NCI-H1105 treated with DMSO at 0.1 percent for 48 hours (cell line): ENCODE data around the gene PPP4R4.
"Not testable (repeated sequence)": the region's sequence is repeated elsewhere in the genome, so short reads cannot be mapped to it uniquely, and the experiment has no call there.

ENCODE experiments used
- DNase-seq: peaks from one replicate; lab custom pipeline; 2025; lab: John Stamatoyannopoulos, UW

The PPP4R4 gene

DNA sequence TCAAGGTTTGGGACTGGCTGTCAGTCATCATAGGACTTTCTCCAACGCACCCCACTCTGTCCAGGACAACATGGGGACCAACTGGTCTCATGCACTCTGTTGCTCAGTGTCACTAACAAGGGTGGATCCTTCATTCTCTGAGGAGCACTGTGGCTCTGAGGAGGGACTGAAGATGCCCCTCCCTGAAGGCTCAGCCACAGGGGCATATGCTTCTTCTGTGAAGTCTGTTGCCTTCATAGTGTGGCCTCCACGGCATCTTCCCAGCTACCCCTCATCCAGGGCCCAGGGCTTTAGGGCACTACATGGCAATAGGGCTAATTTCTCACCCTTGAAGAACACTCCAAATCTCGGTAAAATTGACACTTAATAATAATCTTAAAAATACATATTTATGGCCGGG, 30.4 kb upstream of the PPP4R4 start:
- no peak for DNase-seq

DNA sequence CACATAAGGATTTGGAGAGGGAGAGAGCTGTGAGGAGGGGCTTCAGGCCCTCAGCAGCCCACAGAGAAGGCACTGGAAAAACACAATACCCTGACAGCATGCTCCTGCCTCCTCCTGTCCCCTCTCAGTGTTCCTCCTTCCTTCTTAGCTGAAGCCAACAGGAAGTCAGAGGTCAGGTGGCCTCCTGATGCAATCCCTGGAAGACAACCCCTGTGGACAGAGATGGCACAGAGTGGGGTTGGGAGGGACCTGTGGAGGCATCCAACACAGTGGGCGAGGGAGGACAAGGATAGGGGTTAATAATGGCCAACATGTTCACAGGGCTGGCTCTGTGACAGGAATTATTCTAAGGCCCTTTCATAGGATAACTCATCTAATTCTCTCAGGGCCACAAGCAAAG, 29.4 kb upstream of the PPP4R4 start:
- no peak for DNase-seq

DNA sequence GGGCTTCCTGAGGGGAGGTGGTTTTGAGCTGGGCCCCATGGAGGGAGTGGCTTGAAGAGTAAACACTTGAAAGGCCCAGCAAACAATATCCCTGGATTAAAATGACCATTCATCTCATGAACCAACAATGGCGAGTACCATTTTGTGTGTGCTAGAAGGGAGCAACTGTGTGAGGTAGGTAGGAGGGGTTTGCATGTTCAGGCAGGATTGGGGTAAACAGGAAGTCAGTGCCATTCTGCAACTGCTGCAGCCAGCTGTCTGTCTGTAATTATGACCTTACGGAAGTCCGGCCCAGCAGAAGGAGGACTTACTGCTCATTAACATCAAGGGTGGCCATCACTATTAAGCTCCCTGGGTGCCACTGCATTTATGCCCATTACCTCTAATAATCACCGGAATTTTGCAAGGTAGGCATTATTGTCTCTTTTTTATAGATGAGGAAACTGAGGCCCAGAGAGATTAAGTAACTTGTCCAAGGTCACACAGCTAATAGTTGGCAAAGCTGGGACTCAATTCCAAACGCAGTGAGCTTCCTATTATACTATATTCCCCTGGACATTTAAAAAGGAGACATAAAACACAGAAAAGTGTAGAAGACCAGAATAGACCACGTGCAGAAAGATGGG, 28.1 kb upstream of the PPP4R4 start:
- DNase-seq, result peak; percentile 11

DNA sequence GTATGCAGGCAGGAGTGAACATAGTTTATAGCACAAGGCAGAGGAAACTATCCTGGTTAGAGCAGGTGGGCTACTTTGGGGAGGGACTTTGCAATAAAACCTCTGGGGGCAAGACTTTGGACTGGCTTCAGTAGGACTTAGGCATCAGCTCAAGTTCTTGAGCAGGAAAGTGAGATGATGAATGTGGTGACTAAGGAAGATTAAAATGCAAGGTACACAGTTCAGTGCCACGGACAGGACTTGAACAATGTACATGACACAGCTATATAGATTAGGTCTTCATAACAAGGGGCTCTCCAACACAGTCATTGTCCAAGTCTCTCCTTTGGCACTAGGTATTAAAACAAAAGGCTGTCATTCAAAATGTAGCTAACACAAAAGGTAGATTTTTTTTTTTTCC, 21.4 kb upstream of the PPP4R4 start:
- DNase-seq, result no peak

DNA sequence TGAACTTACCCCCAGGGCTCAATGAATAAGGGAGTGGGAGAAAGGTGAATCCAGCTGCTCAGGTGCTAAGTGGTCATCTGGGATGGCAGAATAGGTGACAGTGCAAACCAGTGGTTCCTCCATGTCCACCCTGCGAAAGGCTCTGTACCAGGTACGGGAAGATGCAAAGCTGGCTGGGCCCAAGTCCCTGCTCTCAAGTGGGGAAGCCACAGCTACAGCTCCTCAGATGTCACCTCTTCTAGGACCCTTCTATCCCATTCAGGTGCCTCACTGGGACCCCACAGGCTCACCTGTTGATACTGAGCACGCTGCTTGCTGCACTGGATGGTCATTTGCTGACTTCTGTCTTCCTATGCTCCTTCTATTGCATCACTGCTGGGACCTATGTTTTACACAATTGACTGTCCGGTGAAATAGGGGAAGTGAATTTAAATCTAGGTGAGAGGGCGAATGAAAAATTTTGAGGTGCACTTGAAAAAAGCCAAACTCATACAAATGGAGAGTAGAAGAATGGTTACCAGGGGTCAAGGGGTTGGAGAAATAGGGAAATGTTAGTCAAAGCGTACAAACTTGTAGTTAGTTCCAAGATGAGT, 20.3 kb upstream of the PPP4R4 start:
- DNase-seq, result no peak

DNA sequence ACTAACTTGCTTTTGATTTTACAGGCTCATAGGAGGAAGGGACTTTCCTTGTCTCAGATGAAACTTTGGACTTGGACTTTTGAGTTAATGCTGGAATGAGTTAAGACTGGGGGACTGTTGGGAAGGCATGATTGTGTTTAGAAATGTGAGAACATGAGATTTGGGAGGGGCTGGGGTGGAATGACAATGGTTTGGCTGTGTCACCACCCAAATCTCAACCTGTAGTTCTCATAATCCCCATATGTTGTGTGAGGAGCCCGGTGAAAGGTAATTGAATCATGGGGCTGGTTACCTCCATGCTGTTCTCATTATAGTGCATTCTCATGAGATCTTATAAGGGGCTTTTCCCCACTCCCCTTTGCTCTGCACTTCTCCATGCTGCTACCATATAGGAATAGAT, 18.0 kb upstream of the PPP4R4 start:
- not testable (repeated sequence) for DNase-seq

DNA sequence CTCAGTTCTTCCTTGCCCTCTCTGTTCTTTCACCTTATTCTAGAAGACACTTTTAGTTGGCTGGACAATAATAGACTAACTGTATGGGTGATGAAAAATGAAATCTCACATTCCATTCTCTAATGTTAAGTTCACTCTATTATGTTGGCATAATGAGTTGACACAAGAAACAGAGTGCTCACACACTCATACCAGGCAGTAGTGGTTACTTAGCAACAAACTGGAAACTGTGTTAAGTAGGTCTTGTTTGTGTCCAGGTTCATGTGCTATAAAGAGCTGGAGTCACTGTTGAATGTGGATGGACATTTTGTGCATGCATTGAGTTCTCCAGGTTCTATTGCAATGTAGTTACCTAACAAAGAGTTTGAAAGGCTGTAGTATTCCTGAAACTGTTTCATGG, 16.9 kb upstream of the PPP4R4 start:
- peak; percentile 6 for DNase-seq

DNA sequence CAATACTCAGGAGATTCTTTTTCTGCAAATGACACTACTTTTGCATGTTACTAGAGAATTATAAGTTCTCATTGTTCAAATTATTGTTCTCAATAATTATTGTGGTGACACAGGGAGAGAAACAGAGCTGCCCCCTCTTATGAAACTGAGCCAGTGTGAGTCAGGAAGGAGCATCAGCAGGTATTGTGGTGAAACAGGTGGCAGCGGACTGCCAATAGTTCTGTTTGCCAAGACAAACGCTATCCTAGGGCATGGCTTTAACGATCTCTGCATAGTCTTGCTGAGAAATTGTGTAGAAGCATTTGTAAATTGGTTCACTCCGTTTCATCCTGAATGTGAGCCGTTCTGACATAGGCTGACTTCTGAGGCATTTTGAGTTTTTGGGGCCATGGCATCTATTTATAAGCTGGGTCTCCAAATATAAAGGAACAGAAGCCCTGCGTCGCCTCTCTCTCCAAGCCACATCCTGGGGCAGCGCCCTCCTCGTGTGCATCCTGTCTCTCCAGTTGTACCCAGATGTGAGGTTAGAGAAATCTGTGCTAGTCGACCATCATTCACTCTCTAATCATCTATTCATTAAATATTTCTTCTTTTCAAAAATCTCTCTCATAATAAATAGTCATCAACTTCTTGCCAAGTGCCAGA, 15.8 kb upstream of the PPP4R4 start:
- no peak for DNase-seq

DNA sequence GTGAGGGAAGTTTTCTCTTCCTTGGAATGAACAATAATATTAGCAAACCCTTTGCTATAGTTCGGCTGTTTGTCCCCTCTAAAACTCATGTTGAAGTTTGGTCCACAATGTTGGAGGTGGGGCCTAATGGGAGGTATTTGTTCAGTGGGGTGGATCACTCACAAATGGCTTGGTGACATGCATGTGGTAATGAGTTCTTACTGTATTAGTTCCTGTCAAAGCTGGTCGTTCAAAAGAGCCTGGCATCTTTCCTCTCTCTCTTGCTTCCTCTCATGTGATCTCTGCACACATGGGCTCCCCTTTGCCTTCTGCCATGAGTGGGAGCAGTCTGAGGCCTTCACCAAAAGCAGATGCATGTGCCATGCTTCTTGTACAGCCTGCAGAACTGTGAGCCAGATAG, 13.1 kb upstream of the PPP4R4 start:
- DNase-seq, result no peak

DNA sequence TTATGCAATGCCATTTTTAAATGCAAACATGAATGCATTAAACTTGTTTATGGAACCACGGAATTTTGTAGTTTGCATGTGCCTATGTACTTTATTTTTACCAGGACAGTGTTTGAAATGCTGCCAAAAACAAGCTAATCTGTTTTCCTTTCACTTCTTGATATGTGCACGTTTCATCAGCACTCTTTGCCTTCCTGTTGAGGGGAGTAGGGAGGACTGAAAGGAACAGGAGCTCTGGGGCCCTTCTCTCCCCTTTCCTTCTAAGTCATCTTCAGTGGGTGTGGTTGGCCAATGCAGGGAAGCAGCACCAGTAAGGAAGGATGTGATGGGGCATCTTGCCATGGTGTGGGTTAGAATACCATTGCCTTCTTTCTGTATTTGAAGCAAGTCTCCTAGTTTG, 12.1 kb upstream of the PPP4R4 start:
- DNase-seq, result peak; percentile 5

DNA sequence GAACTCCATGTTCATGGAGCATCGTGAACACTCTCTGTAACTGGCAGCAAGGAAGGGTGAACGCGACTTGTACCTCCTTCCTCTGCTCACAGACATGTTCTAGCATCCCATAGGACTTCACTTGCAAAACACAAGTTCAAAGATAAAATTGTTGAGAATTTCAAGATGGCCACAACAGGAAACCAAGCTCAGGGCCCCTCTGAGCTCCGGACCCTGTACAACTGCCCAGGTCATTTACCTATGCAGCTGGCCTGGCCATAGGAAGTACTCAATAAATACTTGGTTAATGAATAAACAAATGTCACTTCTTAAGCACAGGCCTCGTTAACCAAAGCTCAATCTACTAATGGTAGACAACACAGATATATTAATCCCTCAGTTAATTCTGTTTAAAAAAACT, 11.7 kb upstream of the PPP4R4 start:
- DNase-seq, result no peak

DNA sequence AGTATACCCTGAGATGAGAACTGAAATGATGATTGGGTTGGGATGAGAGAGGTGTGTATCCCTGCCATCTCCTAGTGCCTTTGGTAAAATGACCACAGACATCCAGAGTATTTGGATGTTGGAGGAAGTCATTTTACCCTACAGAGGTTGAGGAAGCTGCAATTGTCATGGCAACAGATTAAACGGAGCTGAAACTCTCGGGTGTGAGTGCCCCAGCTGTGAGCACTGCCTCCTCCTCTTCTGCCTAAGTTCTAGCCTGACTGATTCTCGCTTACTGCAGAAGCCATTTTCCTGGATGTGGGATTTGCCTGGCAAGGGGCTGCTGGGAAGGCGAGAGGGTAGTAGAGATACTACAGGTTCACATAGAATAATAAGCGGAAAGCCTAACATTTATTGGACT, 10.3 kb upstream of the PPP4R4 start:
- no peak for DNase-seq

DNA sequence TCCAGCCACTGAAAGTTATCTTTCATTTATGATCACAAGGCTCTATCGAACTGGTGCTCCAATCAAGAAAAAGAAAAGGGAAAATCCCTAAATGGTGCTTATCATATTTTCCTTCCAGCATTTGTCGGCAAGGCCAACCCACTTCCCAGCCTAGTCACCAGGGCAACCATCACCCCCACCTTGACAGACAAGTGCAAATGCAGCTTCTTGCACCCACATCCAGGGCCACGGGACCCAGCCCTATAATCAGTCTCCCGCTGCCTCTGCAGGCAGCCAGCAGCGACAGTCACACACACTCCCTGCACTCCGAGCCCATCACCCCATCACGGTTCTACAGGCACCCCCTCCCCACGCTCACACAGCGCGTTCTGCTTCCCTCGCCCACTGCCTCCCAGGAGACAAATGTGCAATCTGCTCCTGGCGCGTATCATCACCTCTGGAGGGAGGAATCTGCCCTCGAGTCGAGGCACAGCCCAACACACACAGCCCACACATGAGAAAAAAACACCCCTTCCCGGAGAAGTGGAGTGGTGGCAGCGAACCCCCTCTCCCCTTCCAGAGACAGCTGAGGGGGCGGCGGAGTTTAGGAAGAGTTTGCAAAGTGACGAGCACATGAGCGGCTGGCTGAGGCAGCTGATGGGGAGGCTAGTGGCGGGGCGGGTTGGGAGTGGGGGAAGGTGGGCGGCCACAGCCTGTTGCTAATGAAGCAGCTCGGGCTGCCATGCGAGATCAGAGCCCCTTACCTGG, 9.3 kb upstream of the PPP4R4 start:
- no peak for DNase-seq

DNA sequence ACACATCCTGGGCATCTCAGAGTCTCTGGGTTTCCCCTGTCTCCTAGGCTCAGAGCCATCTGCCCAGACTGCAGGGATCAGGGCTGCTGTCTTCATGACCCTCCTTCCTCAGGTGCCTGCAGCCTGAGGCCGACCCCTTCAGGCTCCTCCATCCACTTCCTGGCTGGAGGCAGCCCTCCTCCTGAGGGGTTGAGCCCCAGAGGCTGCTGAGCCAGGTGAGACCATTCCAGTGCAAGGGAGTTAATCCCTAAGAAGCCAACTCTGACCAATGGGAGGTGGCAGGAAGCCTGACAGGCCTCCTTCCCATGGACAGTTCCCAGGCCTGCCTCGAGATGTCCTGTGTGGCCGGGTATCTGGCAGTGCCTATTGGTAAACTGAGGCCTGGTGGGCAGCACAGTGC, 8.4 kb upstream of the PPP4R4 start:
- DNase-seq, result no peak

DNA sequence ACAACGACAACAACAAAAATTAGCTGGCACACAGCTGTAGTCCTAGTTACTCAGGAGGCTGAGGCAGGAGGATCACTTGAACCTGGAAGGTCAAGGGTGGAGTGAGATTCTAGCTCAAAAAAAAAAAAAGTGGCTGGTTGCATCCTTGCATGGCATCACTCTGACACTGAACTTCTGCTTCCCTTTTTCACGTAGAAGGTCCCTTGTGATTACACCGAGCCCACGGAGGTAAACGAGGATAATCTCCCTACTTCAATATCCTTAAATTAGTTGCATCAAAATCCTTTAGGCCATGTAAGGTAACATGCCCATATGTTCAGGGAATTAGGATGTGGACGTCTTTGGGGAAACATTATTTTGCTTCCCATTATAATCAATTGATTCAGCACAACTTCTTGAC, 4.0 kb upstream of the PPP4R4 start:
- DNase-seq, result no peak

DNA sequence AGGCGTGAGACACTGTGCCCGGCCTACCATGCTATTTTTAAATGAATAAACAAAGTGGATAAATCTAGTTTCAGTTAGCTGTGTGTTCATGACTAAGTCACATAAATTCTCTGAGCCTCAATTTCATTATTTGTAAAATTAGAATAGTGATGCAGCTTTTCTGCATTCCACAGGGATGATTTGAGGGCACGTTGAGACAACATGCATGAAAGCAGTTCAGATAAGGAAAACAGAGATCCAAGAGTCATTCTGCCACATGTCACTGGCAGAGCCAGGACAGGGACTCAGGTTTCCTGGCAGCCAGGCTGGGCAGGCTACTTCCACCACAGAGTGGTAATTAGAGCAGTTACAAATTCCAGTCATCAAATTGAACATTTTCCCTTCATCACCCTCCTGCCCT, 2.9 kb upstream of the PPP4R4 start:
- DNase-seq, result no peak

DNA sequence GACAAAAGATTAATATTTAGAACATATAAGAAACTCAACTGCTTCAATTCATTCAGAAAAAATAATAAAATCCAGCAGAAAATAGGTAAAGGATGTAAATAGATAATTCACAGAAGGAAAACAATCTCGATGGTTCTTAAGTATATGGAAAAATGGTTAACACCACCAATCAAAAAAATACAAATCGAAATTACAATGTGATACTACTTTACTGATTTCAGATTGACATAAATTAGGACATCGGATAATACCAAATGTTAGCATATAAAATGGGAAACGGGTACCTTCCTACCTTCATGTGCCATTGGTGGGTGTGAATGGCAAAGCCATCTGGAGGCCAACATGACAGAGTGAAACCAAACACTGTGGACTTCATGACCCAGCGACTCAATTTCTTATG, 1.6 kb upstream of the PPP4R4 start:
- DNase-seq, result no peak

DNA sequence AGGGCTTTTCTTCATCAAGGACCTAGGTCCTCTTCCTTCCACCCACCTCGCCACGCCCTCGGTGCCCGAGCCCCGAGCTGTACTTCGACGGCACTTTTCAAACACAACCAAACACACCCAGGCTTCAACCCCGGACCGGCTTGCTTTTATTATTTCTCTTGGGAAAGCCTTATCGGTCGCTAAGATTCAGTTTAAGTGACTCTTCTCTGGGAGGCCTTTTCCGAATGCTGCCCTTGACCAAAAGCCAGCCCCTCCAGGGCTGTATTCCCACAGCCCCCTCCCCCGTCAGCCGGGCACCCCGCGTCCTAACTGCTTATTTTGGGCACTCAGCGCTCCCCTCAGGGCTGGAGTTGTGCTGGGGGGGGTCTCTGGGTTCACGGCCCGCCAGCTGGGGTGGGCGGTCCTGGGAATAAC, 644 bp upstream of the PPP4R4 start:
- no peak for DNase-seq

DNA sequence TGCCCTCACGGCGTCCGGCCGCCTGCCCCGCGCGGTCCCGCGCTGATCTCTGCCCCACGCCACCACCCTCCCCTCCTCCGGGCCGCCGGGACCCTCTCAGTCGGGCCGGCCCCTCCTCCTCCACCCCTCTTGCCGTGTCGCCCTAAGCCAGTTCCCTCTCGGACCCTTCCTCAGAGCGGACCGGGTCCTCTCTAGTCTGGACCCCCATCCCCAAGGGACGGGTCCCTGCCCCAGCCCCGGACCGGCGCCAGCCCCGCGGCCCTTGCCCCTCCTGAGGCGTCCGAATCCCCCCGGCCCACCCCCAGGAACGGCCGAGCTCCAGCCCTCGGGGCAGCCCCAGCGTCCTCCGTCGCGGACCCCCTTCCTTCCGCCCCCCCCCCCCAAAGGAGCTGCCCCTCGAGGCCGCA, 485 bp downstream of the PPP4R4 start:
- DNase-seq, result no peak

DNA sequence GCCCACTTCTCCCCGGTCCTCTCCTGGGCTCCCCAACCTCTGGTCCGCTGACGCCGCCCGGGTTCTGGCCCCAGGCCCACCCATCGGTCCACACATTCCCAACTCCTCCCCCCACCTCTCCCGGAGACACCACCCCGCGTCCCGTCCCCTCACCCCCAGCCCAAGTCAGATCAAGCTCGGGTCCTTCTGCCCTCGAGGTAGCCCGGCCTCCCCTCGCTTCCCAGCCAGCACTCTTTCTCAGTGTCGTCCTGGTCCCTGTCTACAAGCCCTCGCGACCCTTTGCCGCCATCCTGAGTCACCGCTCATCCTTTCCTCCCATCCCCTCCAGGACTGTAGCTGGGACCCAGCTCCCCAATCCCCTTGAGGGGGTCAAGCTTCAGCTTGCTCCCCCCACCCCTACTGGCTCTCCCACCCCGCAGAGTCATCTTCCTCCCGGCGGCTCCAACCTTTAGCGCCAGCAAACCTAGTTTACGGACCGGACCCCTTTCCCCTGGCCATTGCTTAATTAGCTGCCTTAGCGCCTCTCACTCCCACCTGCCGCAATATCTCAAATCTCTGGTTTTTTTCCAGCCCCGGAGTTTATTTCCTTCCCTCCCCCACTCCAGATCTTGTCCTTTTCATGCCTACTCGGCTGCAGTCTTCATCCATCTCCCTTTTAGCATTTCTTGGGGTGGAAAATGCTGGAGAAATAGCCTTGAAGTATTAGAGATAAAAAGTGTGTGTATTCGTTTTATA, 1.1 kb downstream of the PPP4R4 start:
- DNase-seq, result peak; percentile 41

DNA sequence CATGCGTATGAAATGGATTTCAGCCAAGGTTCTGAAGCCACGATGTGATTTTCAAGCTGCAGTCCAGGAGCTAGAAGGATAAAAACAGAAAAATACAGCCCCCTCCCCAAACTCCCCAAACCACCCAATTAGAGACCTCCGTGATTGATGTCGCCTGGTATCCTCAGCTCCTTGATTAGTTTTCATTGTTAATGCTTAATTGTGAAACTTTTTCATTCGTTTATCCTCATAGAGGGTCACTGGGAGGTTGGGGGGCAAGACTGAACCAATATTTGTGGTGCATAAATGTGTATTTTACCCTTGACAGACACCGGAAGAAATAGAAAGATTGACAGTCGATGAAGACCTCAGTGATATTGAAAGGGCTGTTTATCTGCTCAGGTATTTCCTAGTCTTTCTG, 1.6 kb downstream of the PPP4R4 start:
- DNase-seq, result no peak

DNA sequence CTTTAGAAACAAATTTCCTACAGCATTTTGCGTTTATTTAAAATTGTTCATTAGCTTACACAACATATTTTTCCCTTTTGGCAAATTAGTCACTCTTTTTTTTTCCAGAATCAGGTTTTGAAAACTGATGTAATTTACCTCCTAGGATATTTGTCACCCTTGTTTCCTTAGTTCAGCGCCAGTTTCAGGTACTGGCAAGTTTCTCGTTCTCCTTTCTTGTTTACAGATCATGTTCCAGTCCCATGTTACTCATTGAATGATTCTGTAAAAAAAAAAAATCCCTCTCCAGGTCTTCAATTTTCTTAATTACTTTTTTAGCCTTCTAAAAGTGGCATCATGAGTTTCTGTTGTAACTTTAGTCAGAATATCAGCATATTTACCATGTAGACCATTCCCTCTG, 2.7 kb downstream of the PPP4R4 start:
- no peak for DNase-seq

DNA sequence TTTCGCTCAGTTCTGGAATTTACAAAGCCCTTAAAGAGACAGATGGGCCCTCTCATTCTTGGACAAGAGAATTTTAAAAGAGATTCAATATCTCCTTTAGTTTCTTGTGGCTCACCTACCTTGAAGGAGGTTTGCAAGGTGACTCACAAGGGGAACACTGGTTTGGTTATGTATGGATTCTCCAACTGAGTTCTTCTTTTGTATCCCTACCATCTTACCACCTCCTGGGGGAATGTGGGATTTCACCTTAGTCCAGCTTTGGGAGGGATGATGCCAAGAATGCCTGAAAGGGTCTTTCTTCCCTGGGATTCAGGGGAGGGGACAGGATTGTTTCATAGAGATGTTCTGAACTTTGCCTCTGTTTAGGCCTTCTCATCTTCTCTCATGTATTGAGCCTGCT, 3.7 kb downstream of the PPP4R4 start:
- DNase-seq, result no peak
